Thyroid gland (tissue), 4 donors: ENCODE results near the gene OPN5. TPM values are rescaled to one million over a fixed set of nuclear protein-coding genes. Genes with fewer than 3 reads are reported as not detected.

Experiments used
- DNase-seq, 2 donors: peaks; one replicate each; pipeline ENCODE4 v3.0.0-alpha.2; 2019
- H3K27ac ChIP-seq, 3 donors: fragments of 200-600 bp; sonication (generic); 1 replicate in 2 of 3; 2 replicates in 1 of 3; pipeline ENCODE4 v1.5.1; 2016 to 2019; ENCODE audit warnings: mild to moderate bottlenecking in 1 of 3, moderate library complexity in 1 of 3
- H3K27me3 ChIP-seq: fragments of 200-600 bp; sonication (generic); one replicate; pipeline ENCODE4 v1.5.1; 2019
- H3K36me3 ChIP-seq, 2 donors: fragments of 200-600 bp; sonication (generic); one replicate each; pipeline ENCODE4 v1.5.1; 2016 to 2019
- H3K4me1 ChIP-seq, 2 donors: fragments of 200-600 bp; sonication (generic); one replicate each; pipeline ENCODE4 v1.5.1; 2017 to 2019
- H3K4me3 ChIP-seq, 3 donors: fragments of 200-600 bp; sonication (generic); replicated peaks in 1 of 3; 1 replicate in 2 of 3; 2 replicates in 1 of 3; pipeline ENCODE4 v1.5.1; 2016; ENCODE audit warnings: mild to moderate bottlenecking in 1 of 3
- H3K9me3 ChIP-seq: fragments of 200-600 bp; sonication (generic); one replicate; pipeline ENCODE4 v1.5.1; 2017
- POLR2A ChIP-seq, 2 donors: fragments of 450-650 bp; IDR thresholded peaks; one replicate each; pipeline ENCODE4 v1.6.1; 2017; ENCODE audit warnings: antibody characterized with exemption in 2 of 2, mild to moderate bottlenecking in 2 of 2, moderate library complexity in 1 of 2
- WGBS, 2 donors: methylation state at CpG; one replicate each; pipeline ENCODE4 v1.1.5; 2017; 5-methylcytosine and 5-hydroxymethylcytosine counted together
- intact Hi-C: fragments of 100-400 bp; cut with DNase I; formaldehyde crosslinking; loops from one replicate; pipeline ENCODE4 v1.15.1; 2023
- total RNA-seq, 4 donors: library from RNA; depleted of rRNA; stranded (reverse); fragments of >200 nt; gene quantifications; one replicate each; pipeline ENCODE4 v1.2.3, GENCODE V29; 2016
- TF ChIP-seq, protein P1 (sequence below), 6 experiments: fragments of 200-600 bp in 3 of 6; fragments of 450-650 bp in 3 of 6; sonication (generic) in 3 of 6; IDR thresholded peaks; one replicate each; pipeline ENCODE4 v1.5.1; 2016 to 2019; ENCODE audit warnings: antibody characterized with exemption in 6 of 6, mild to moderate bottlenecking in 2 of 6, inconsistent platforms in 1 of 6, moderate library complexity in 1 of 6

The OPN5 gene, protein sequence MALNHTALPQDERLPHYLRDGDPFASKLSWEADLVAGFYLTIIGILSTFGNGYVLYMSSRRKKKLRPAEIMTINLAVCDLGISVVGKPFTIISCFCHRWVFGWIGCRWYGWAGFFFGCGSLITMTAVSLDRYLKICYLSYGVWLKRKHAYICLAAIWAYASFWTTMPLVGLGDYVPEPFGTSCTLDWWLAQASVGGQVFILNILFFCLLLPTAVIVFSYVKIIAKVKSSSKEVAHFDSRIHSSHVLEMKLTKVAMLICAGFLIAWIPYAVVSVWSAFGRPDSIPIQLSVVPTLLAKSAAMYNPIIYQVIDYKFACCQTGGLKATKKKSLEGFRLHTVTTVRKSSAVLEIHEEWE
- not detected for total RNA-seq

DNA sequence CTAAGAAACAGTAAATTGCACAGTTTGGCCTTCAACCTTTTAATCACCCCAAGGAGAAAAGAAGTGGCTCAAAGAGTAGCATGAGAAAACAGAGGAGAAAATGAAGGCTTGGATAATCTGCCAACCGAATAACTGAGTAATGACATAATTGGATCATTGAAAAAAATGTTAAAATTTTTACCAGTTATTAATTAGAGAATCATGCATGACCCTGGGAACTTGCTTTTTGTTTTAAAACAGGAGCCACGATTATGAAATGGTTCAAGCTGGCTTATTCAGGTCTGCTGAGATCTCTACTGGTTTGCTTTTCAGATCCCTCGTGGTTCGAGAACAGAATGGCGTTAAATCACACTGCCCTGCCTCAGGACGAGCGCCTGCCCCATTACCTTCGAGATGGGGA is at the start of gene OPN5:
TSS of gene OPN5 (plus strand) at position 301 of the 400 bp plus-strand sequence. CDS start at position 336, 35 bp downstream.
- intact Hi-C loops = loop anchor here (10.0 kb wide), 1 partner anchor 147 kb away; no protein-coding TSS in a partner anchor
- no peaks in the 10 kb centered on the region for H3K36me3 ChIP-seq

DNA sequence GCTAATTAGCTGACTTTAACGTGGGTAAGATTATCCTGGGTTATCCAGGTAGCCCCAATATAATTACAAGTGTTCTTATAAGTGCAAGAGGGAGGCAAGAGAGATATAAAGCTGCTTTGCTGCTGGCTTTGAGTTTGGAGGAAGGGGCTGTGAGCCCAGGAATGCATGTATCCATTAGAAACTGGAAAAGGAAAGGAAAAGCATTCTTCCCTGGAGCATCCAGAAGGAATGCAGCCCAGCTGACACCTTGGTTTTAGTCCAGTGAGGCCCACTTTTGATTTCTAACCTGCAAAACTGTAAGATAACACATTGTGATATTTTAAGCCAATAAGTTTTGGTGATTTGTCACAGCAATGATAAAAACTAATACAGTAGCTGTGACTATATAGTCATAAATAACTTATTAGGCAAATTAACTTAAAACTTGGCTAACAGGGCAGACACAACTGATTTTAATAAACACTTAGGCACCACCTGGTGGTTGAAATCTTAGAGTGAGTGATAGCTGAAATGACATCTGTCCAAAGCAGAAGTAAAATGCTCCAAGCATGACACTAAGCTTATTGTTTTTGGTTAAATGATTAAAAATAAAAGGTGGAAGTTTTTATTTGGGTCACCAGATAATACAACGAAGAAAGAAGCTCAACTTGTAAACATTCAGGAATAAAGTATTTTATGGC is 47.8 kb upstream of the OPN5 start:
- no peaks in the 10 kb centered on the region for H3K36me3 ChIP-seq
- no peak overlapping the region for H3K27ac ChIP-seq
- no peak for DNase-seq
- no peaks in the 10 kb centered on the region for H3K27me3 ChIP-seq
- no peak overlapping the region for H3K4me3 ChIP-seq
- TF ChIP-seq, protein P1, sequence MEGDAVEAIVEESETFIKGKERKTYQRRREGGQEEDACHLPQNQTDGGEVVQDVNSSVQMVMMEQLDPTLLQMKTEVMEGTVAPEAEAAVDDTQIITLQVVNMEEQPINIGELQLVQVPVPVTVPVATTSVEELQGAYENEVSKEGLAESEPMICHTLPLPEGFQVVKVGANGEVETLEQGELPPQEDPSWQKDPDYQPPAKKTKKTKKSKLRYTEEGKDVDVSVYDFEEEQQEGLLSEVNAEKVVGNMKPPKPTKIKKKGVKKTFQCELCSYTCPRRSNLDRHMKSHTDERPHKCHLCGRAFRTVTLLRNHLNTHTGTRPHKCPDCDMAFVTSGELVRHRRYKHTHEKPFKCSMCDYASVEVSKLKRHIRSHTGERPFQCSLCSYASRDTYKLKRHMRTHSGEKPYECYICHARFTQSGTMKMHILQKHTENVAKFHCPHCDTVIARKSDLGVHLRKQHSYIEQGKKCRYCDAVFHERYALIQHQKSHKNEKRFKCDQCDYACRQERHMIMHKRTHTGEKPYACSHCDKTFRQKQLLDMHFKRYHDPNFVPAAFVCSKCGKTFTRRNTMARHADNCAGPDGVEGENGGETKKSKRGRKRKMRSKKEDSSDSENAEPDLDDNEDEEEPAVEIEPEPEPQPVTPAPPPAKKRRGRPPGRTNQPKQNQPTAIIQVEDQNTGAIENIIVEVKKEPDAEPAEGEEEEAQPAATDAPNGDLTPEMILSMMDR (IDR thresholded peaks at IDR 0.05) = peak in 2 of 6 experiments; percentile 12 to 31
- no peak for TF ChIP-seq POLR2A (IDR thresholded peaks at IDR 0.05)
- H3K4me1 ChIP-seq = no peaks in the 10 kb centered on the region
- 47% methylated on average over 2 of the region's 2 CpGs for WGBS, 2 donors
- intact Hi-C loops = no loop called here
- no peaks in the 10 kb centered on the region for H3K9me3 ChIP-seq

More for the DNA sequence above, at the start of gene OPN5:
- Histone ChIP-seq H3K4me1 (peaks cover 0 to 3% of the 10 kb centered on the region in 2 donors), H3K27ac (no peak within 1 kb of the TSS), H3K27me3 (no peaks in the 10 kb centered on the region), H3K9me3 (no peaks in the 10 kb centered on the region), H3K4me3 (no peak within 1 kb of the TSS)
- no peak for DNase-seq
- 87 to 88% methylated on average over 8 of the region's 8 CpGs for WGBS, 2 donors
- no peak for TF ChIP-seq POLR2A (IDR thresholded peaks at IDR 0.05)
- TF ChIP-seq, protein P1 (IDR thresholded peaks at IDR 0.05) = no peak

DNA sequence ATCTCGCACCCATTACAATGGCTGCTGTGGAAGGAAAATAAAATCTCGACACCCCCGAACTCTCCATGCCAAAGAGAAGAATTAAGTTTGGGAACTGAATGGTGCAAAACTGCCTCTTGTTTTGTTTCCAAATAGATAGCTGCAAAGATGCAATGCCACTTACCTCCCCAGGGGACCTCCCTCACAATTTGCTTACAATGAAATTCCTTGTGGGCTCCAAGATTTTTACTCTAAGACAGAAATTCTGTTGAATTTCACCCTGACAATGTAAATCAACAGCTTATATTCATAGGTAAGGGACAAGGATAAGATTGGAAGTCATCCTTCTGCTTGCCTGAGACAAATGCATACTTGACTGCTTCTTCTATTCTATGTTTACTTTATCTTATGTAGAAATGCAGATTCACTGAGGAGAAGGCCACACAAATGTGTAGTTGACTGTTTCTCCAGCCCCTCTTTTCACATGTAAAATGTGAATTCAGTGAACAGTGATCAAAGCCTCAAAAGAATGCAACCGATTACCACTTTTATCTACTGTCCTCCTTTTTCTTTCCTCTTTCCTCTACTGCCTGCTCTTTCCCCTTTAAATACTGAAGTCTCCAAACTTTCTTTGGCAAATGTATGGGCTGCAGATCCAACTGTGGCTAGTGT is 46.9 kb upstream of the OPN5 start:
- H3K27me3 ChIP-seq = no peaks in the 10 kb centered on the region
- no peak overlapping the region for H3K4me3 ChIP-seq
- no peak for DNase-seq
- no peak overlapping the region for H3K27ac ChIP-seq
- H3K36me3 ChIP-seq = no peaks in the 10 kb centered on the region
- 51 to 62% methylated on average over 4 of the region's 4 CpGs for WGBS, 2 donors
- TF ChIP-seq POLR2A (IDR thresholded peaks at IDR 0.05) = no peak
- TF ChIP-seq, protein P1 (IDR thresholded peaks at IDR 0.05) = no peak
- H3K9me3 ChIP-seq = no peaks in the 10 kb centered on the region
- intact Hi-C loops = no loop called here
- no peaks in the 10 kb centered on the region for H3K4me1 ChIP-seq

DNA sequence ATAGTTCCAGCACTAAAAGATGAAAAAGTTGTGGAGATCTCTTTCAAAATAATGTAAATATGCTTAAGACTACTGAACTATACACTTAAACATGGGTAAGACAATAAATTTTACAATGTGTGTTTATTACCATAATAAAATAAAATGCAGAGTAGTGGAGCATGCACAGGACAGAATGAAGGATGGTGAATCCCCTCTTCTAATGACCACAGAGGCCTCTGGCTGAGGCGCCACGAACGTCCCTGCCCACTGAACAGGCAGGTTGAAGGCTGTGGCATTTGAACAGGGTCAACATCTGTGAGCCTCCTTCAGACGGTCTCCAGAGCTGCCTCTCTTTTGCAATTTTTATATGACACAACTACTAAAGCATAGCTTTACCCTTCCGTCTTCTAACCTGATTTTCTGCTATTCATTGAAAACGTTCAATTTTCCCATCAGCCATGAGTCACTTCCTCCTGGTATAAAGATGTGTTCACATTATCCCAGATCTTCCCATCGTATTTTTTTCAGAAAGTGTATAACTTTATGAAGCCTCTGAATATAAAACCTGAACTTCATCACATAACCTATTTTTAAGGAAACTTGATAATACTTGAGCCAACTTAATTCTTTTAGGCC is 45.6 kb upstream of the OPN5 start:
- no peaks in the 10 kb centered on the region for H3K9me3 ChIP-seq
- intact Hi-C loops = no loop called here
- 72 to 74% methylated on average over 7 of the region's 7 CpGs for WGBS, 2 donors
- no peaks in the 10 kb centered on the region for H3K4me1 ChIP-seq
- no peaks in the 10 kb centered on the region for H3K27me3 ChIP-seq
- H3K27ac ChIP-seq = no peak overlapping the region
- H3K36me3 ChIP-seq = no peaks in the 10 kb centered on the region
- H3K4me3 ChIP-seq = no peak overlapping the region
- DNase-seq = no peak
- TF ChIP-seq, protein P1 (IDR thresholded peaks at IDR 0.05) = no peak
- TF ChIP-seq POLR2A (IDR thresholded peaks at IDR 0.05) = no peak
